Erythroblast (primary cell): ENCODE data around the gene ZNF217.
"Not testable (repeated sequence)": the region's sequence is repeated elsewhere in the genome, so short reads cannot be mapped to it uniquely, and the experiment has no call there.

Experiments
- DNase-seq, 2 experiments: peaks; one replicate each; lab custom pipeline; 2025; lab: John Stamatoyannopoulos, UW
- GATA1 ChIP-seq: IDR thresholded peaks from 2 replicates; pipeline ENCODE4 v1.6.1; 2011; ENCODE audit warnings: low read depth, mild to moderate bottlenecking, control low read depth, low read length, moderate library complexity
- POLR2A ChIP-seq: IDR thresholded peaks from 2 replicates; pipeline ENCODE4 v1.6.1; 2011; ENCODE audit warnings: mild to moderate bottlenecking, low read length

The ZNF217 gene

DNA sequence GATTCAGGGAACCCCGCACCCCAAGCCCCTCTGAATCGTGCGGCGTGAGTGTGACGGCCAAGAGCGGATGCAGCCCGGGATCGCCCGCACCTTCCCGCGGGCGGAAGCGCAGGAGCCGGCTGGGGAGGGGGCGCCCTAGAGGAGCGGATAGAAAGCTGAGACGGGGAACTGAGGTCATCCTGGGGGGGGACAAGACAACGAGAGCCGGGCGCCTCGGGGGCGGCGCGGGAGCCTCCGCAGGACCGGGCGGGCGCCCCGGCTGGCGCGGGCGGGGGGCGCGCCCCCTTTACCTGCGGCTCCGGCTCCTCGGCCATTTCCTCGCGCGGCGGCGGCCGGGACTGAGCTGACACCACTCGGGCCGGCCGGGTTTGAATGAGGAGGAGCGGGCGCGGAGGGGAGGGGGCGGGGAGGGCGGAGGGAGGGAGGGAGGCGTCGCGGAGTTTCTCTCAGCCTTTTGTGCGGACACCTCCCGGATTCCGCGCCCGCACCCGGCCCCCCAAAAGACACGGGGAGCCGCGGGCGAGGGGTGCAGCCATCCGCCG is at the start of gene ZNF217:
TSS of gene ZNF217 (minus strand) at position 374 of the 542 bp plus-strand sequence. CDS start 11,013 bp downstream, outside the sequence.
- peak; percentile 72 to 84 for DNase-seq
- peak; percentile 18 for TF ChIP-seq POLR2A

DNA sequence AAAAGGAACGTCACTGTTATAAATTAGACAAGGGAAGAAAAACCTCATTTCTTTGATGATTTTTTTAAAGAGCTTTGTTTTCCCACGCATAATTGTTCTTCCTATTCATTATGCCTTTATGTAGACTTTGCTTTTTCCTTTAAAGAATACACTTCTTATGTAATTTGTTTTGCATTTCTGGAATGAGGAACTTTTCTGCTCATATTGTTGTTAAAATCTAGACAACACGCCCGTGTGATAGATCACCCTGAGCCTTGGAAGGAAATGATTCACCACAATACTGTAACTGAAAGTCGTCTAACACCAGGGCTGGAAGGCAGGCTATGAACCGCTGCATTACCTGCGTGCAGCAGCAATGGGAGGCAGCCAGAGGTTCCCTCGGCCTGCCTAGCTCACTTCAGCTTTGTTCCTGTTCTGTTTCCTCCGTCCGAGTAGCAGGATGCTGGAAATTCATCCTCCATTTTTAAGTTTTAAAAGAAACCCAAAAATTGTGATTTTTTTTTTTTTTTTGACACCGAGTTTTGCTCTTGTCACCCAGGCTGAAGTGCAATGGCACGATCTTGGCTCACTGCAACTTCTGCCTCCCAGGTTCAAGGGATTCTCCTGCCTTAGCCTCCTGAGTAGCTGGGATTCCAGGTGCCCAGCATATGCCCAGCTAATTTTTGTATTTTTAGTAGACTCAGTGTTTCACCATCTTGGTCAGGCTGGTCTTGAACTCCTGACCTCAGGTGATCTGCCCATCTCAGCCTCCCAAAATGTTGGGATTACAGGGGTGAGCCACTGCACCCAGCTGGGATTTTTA is 49.6 kb upstream of the ZNF217 start:
- DNase-seq: peak; percentile 40 to 49
- TF ChIP-seq POLR2A (no peak), GATA1 (no peak)

- peak; percentile 71 to 78 for DNase-seq
- TF ChIP-seq GATA1: no peak
- TF ChIP-seq POLR2A: no peak
Observed at GRCh38 chr20:53642196-53643030, 48.8 kb upstream of the ZNF217 start.

DNA sequence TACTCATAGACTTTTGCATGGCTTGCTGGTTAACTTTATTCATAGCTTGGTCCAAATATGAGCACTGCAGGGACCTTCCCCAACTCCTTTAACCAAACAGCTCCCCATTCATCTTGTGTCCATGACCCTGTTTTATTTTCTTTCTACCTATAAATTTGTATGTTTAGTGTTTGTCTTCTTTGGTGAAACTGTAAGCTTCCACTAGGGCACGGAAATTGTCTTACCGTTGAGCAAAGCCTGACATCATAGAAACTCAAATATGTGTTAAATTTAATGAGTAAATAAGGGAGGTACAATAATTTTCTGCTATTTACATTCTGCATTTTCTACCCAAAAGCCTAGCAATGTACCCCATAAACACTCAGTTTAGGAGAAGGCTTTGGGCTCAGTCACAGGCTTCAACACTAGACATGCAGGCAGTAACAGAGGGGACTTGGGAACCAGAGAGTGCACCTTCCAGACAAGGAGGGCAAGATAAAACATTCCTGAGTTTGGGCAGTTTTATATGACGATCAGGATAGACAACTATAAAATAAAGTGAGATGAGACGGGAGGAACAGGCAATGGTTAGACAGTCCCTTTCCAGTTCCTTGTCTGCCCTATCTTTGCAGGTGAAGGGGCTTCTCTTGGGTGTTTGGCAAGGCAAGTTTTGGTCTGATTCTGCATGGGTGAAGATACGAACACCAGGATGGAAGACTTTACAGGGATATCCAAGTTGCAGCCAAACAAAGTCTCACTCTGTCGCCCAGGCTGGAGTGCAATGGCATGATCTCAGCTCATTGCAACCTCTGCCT is 46.2 kb upstream of the ZNF217 start:
- DNase-seq: no peak

DNA sequence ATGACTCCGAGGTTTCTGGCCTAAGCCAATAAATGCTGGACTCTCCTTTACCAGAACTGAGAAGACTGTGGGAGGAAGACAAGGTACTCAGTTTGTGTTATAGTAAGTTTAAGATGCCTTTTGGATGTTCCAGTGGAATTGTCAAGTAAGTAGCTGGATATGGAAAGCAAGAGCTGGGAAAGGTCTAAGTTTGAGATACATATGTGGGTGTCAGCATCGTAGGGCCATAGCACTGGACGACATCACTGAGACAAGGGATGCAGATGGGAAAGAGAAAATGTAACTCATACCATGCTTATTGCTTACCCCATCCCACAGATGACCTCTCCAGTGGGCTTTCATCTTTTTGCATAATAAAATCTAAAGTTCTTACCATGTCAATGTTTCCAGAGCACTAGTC is 45.5 kb upstream of the ZNF217 start:
- TF ChIP-seq POLR2A: no peak
- TF ChIP-seq GATA1: no peak
- no peak for DNase-seq

More for the DNA sequence above, 46.2 kb upstream of the ZNF217 start:
- TF ChIP-seq POLR2A: no peak
- TF ChIP-seq GATA1: no peak

DNA sequence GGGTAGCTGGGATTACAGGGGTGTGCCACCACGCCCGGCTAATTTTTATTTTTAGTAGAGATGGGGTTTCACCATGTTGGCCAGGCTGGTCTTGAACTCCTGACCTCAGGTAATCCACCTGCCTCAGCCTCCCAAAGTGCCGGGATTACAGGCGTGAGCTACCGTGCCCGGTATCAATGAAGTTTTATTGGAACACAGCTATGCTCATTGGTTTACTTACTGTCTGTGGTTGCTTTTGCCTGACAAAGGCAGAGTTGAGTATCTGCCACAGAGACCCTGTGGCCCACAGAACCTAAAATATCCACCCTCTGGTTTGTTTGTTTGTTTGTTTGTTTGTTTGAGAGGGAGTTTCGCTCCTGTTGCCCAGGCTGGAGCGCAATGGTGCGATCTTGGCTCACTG is 43.7 kb upstream of the ZNF217 start:
- DNase-seq: not testable (repeated sequence)

DNA sequence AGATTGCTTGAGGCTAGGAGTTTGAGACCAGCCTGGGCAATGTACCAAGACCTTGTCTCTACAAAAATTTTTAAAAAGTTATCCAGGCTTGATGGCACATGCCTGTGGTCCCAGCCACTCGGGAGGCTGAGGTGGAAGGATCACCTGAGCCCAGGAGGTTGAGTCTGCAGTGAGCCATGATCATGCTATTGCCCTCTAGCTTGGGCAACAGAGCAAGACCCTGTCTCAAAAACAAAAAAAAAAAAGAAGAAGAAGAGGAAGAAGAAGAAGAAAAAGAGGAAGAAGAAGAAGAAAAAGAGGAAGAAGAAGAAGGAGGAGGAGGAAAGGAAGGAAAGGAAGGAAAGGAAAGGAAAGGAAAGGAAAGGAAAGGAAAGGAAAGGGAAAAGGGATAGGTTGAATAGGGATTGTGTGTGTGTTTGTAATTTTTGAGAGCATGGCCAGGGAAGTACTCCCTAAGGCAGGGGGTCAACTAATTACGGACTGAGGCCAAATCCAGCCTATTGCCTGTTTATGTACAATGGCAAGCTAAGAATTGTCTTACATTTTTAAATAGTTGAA is 43.0 kb upstream of the ZNF217 start:
- DNase-seq: no peak
- TF ChIP-seq POLR2A (no peak), GATA1 (no peak)

DNA sequence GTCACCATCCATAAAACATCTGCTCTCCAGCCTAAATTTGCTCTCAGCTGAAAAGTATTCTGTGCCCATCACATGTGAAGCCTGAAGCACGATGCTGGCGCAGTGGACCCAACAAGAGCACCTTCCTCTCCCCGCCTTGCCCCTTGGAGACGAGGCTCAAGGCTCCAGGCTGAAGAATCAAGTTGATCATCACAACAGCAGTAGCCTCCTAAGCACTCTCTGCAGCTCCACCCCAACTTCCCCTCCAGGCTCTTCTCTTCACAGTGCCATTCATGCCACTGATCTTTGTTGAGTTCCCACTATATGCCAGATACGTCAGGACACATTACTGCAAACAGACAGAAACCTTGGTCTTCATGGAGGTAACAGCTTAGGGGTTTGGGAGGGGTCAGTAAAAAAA is 41.6 kb upstream of the ZNF217 start:
- TF ChIP-seq GATA1: no peak
- no peak for TF ChIP-seq POLR2A
- DNase-seq: peak in 1 of 2 experiments; percentile 12

- DNase-seq: no peak
- TF ChIP-seq POLR2A: no peak
- TF ChIP-seq GATA1: no peak
Observed at GRCh38 chr20:53631909-53632662, 38.4 kb upstream of the ZNF217 start.

GRCh38 chr20:53629436-53629835 is 35.8 kb upstream of the ZNF217 start:
- DNase-seq: no peak
- TF ChIP-seq POLR2A (no peak), GATA1 (no peak)

DNA sequence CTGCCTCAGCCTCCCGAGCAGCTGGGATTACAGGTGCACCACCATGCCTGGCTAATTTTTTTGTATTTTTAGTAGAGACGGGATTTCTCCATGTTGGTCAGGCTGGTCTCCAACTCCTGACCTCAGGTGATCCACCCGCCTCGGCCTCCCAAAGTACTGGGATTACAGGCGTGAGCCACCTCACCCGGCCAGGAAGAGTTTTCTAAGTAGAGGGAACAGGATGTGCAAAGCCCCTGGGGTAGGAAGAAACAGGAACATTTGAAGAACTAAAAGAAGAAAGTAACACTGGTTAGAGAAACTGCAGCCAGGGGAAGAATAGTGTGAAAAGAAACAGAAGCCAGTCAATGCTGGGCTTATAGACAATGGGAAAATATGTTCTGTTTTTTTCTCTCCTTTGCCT is 35.1 kb upstream of the ZNF217 start:
- not testable (repeated sequence) for DNase-seq

GRCh38 chr20:53628076-53628475 is 34.4 kb upstream of the ZNF217 start:
- TF ChIP-seq GATA1 (no peak), POLR2A (no peak)
- no peak for DNase-seq

DNA sequence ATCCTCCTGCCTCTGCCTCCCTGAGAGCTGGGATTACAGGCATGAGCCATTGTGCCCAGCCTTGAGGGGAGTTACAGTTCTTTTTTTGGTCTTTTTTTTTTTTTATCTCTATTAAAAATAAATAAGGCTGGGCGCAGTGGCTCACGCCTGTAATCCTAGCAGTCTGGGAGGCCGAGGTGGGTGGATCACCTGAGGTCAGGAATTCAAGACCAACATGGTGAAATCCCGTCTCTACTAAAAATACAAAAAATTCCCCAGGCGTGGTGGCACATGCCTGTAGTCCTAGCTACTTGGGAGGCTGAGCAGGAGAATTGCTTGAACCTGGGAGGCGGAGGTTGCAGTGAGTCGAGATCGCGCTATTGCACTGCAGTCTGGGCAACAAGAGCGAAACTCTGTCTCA is 33.4 kb upstream of the ZNF217 start:
- DNase-seq: not testable (repeated sequence)
